ENCODE measurements around the gene KHDRBS2. TPM values are rescaled to one million over a fixed set of nuclear protein-coding genes. Genes with fewer than 3 reads are reported as not detected.

The KHDRBS2 gene
- total RNA-seq, 2 experiments from 2014 or later = not detected

DNA sequence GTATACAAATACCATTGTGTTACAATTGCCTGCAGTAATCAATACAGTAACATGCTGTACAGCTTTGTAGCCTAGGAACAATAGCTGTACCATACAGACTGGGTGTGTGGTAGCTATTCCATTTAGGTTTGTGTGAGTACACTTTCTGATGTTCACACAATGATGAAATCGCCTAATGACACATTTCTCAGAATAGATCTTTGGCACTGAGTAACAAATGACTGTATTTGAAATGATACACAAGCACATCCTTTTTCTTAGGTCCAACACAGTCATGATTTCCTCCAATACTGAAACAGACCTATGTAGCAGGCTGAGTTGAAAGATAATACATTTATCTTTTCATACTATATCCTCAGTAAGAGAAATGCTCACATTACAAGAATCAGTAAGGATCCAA lies 13.9 kb downstream of the KHDRBS2 start:
- POLR2A ChIA-PET = no interaction called here
- CTCF ChIA-PET = no interaction called here
- no peak for DNase-seq
- H3K27ac Mint-ChIP-seq = no peak overlapping the region
- no peak overlapping the region for H3K4me3 Mint-ChIP-seq
- no peaks in the 10 kb centered on the region for H3K4me1 Mint-ChIP-seq
- H3K9me3 Mint-ChIP-seq = no peaks in the 10 kb centered on the region
- no peaks in the 10 kb centered on the region for H3K27me3 Mint-ChIP-seq
- no peaks in the 10 kb centered on the region for H3K36me3 Mint-ChIP-seq (ENCODE audit: low read depth)

DNA sequence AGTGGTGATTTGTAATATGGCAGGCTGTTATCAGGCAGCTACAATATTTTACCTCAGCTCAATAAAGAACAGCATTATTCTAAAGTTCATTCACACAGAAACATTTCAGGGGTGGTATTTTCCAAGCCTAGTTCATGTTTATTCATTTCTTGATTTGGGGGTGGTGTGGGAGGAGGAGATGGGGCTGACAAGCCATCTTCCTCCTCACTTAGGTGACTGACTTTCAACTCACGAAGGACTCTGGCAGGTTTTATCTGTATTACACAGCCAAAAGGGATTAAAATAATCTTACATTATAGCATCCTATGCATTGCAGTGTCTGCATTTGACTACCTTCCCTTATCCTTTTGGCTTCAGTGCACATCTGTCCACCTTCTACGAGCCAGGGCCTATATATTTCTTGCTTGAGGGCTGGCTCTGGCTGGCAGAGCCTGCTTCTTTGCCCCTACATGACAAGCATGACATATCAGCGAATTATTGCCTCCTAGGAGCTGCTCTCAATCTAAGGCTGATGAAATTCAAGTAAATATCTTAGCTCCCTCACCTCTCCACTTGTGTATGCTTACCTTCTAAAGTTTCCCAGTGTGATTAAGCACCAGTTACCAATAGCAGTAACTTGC lies 20.0 kb downstream of the KHDRBS2 start:
- H3K4me1 Mint-ChIP-seq = no peaks in the 10 kb centered on the region
- H3K27me3 Mint-ChIP-seq = no peaks in the 10 kb centered on the region
- POLR2A ChIA-PET = no interaction called here
- no peaks in the 10 kb centered on the region for H3K36me3 Mint-ChIP-seq (ENCODE audit: low read depth)
- CTCF ChIA-PET = no interaction called here
- no peak overlapping the region for H3K27ac Mint-ChIP-seq
- no peak overlapping the region for H3K4me3 Mint-ChIP-seq
- DNase-seq = no peak
- no peaks in the 10 kb centered on the region for H3K9me3 Mint-ChIP-seq

DNA sequence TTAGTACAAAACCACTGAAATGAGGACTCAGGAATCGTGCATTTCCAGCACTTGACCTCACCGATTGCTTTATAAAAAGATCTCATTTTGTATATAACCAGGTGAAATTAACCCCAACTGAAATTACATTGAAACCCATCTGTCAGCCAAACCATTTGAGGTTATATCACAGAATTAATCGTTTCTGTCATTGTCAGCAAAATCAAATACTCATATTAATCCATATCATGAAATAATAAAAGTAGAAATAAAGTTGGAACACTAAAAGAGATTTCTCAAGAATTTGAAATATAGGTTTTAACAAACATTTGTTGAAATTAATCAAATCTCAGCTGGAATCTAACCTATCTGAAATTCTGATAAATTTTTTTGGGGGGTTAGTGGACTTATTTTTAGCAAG lies 23.7 kb downstream of the KHDRBS2 start:
- Mint-ChIP-seq H3K4me3 (no peak overlapping the region), H3K9me3 (no peaks in the 10 kb centered on the region), H3K27me3 (no peaks in the 10 kb centered on the region), H3K4me1 (no peaks in the 10 kb centered on the region), H3K27ac (no peak overlapping the region), H3K36me3 (ENCODE audit: low read depth) (no peaks in the 10 kb centered on the region)
- POLR2A ChIA-PET = no interaction called here
- DNase-seq = no peak
- CTCF ChIA-PET = no interaction called here

DNA sequence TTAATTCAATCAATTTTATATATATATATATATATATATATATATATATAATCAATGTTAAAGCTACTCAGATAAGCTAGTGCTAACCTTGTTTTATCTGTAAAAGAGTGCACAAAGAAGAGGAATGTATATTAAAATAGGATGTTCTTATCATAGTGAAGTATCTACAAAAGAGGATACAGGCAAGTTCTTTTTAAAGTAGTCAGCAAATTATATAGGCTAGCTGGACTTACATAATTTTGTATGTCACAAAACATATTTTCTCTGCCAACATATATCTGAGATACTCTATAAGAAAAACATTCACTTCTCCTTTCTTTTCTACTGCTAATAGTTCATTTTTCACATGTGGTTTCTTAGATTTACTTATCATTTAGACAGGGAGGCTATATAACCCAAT lies 39.9 kb downstream of the KHDRBS2 start:
- CTCF ChIA-PET = no interaction called here
- Mint-ChIP-seq H3K4me3 (no peak overlapping the region), H3K36me3 (ENCODE audit: low read depth) (no peaks in the 10 kb centered on the region), H3K27ac (no peak overlapping the region), H3K27me3 (no peaks in the 10 kb centered on the region), H3K9me3 (no peaks in the 10 kb centered on the region), H3K4me1 (no peaks in the 10 kb centered on the region)
- no peak for DNase-seq
- POLR2A ChIA-PET = no interaction called here

DNA sequence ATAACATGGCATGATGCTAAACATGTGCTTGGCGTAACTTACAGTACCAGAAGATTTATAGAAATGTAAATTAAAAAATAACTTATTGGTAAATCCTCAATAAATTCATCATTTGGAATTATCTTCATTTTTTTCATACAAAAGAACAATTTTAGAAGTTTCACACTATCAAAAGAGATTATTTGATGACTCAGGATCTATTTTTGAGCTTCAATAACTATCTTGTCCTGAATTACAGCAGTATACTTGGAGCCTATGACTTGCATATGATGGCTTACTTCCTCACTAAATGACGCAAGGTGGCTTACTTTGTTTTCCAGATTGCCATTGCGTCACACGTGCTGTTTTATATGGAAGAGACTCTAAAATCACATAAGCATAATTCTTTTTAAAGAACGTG lies 49.2 kb downstream of the KHDRBS2 start:
- CTCF ChIA-PET = no interaction called here
- Mint-ChIP-seq H3K27ac (no peak overlapping the region), H3K36me3 (ENCODE audit: low read depth) (no peaks in the 10 kb centered on the region), H3K4me1 (no peaks in the 10 kb centered on the region), H3K27me3 (no peaks in the 10 kb centered on the region), H3K4me3 (no peak overlapping the region), H3K9me3 (no peaks in the 10 kb centered on the region)
- DNase-seq = no peak
- POLR2A ChIA-PET = no interaction called here

DNA sequence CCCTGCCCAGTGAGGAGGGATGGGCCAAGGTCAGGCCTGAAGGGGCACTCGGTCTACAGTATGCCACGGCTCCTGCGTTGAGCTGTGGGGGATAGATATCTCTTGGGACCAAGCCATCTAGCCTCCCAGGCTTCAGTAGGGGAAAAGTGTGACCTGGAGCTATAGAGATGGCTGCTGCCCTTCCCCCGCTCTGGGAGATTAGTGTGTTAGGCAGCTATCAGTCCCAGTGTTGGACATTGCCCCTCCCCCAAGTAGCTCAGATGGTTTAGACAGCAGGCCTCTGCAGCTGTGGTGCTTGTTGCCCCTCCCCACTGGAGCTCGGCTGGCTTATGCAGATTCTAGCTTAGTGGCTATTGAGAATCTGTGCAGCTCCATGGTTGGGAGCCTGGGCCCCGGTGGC lies 56.8 kb downstream of the KHDRBS2 start:
- Mint-ChIP-seq H3K36me3 (ENCODE audit: low read depth) (no peaks in the 10 kb centered on the region), H3K4me1 (no peaks in the 10 kb centered on the region), H3K27ac (no peak overlapping the region), H3K9me3 (peaks cover 12% of the 10 kb centered on the region), H3K4me3 (no peak overlapping the region), H3K27me3 (no peaks in the 10 kb centered on the region)
- DNase-seq = no peak
- ChIA-PET POLR2A (no interaction called here), CTCF (no interaction called here)

DNA sequence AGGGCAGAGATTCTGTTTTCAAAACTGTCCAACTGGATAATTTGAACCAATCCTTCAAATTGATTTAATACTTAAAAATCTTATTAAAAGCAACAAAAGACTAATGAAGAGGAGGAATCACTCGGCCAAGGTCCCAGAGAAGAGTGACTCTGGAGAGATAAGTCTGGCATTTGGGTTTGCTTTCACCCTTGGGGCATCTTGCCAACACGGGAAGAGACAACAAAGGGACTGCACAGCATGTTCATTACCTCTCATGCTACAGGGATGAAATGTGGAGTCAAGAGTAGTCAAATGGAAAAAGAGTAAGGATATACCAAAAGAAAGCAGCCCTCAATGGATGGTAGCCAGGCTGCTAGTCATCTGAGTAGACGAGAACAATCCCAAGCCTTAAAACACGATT lies 68.2 kb downstream of the KHDRBS2 start:
- CTCF ChIA-PET = no interaction called here
- Mint-ChIP-seq H3K36me3 (ENCODE audit: low read depth) (no peaks in the 10 kb centered on the region), H3K4me3 (no peak overlapping the region), H3K4me1 (no peaks in the 10 kb centered on the region), H3K9me3 (peaks cover 4% of the 10 kb centered on the region), H3K27ac (no peak overlapping the region), H3K27me3 (no peaks in the 10 kb centered on the region)
- DNase-seq = no peak
- POLR2A ChIA-PET = no interaction called here

DNA sequence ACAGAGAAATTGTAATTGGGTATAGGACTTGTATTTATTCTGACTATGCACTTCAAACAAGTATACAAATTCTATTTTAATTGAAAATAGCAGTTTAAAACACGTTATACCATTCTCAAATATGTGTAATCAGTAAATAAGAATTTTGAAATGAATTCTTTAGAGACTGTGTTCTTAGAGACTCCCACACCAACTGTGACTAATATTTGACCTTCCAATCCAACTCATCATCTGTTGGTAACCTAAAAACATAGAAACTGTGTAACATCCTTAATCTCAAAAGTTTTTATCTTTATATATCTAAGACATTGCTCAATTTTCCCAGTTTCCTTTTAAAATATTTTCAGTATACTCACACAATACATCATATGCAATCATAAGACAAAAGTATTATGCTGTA lies 83.9 kb downstream of the KHDRBS2 start:
- Mint-ChIP-seq H3K9me3 (peaks cover 13% of the 10 kb centered on the region), H3K4me1 (no peaks in the 10 kb centered on the region), H3K36me3 (ENCODE audit: low read depth) (no peaks in the 10 kb centered on the region), H3K27ac (no peak overlapping the region), H3K4me3 (no peak overlapping the region), H3K27me3 (no peaks in the 10 kb centered on the region)
- ChIA-PET POLR2A (no interaction called here), CTCF (no interaction called here)
- no peak for DNase-seq

DNA sequence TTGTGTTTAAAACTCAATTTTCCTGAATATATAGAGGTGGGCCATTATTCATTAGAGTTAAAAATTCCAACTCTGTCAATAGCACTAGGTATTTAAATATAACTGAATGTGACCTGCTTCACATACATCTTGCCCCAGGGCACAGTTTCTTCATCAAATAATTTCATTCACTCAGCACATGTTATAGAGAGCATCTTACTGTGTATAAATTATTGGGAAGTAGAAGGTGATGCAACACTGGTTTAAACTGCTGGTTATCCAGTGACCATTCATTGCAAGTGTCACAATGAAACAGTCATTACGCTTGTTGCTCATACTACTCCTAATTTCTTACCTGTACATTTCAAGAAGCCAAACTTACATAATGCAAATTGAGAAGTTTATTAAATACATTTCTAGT lies 93.4 kb downstream of the KHDRBS2 start:
- no peak for DNase-seq
- H3K36me3 Mint-ChIP-seq (ENCODE audit: low read depth) = no peaks in the 10 kb centered on the region
- no peaks in the 10 kb centered on the region for H3K4me1 Mint-ChIP-seq
- no peaks in the 10 kb centered on the region for H3K27me3 Mint-ChIP-seq
- ChIA-PET CTCF (no interaction called here), POLR2A (no interaction called here)
- H3K9me3 Mint-ChIP-seq = peaks cover 8% of the 10 kb centered on the region
- no peak overlapping the region for H3K4me3 Mint-ChIP-seq
- H3K27ac Mint-ChIP-seq = no peak overlapping the region

DNA sequence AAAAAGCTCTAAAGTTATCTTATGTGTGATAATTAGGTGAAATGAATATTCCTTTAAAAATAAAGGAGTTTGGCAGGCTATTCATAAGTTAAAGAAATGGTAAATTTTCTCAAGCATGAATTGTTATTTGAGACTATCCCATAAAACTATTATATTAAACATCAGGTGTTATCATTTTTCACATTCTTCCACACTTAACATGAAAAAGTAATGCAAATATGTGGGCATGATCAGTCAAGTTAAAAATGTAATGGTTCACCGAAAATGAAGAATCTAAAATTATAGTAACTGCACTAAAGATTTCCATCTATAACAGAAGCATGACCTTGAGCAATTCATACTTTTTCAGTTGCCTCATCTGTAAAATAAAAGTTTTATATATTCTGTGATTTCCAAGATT lies 110.8 kb downstream of the KHDRBS2 start:
- no peaks in the 10 kb centered on the region for H3K27me3 Mint-ChIP-seq
- H3K27ac Mint-ChIP-seq = no peak overlapping the region
- H3K4me3 Mint-ChIP-seq = no peak overlapping the region
- peaks cover 10% of the 10 kb centered on the region for H3K9me3 Mint-ChIP-seq
- no peaks in the 10 kb centered on the region for H3K36me3 Mint-ChIP-seq (ENCODE audit: low read depth)
- no peak for DNase-seq
- CTCF ChIA-PET = no interaction called here
- H3K4me1 Mint-ChIP-seq = no peaks in the 10 kb centered on the region
- POLR2A ChIA-PET = no interaction called here

DNA sequence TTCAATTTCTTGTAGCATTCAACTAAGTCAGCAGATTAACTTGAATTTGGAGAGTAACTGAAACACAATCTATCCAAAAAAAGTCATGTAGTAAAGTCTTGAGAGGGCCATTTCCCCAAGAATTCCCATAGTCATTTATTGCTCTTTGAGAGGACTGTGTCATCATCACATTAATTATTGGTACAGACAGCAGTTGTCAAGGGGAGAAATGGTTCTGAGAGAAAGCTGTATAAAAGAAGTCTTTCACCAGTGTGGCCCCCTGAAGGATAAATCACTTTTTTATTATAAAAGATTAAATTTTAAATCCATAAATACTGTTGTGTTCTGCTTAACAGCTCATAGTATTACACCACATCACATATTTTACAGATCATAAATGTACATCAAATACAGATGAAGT lies 111.5 kb downstream of the KHDRBS2 start:
- no peak overlapping the region for H3K4me3 Mint-ChIP-seq
- CTCF ChIA-PET = no interaction called here

DNA sequence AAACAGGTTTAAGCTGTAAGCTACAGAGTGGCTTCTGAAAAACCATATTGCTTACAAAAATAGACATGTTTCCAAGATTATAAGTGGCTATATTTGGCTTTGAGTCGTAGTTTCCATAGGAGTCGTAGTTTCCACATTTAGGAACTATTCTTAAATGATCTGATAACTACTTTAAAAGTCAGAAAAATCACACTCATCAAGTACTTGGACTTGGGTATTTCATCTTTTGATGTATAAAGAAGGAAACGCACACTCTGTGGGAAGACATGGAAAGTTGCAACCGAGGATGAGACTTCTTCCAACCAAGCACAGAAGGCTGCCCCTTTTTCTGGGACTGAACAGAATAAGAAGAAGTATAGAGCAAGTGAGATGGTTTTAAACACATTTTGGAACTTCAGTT lies 118.3 kb downstream of the KHDRBS2 start:
- Mint-ChIP-seq H3K27ac (no peak overlapping the region), H3K9me3 (peaks cover 13% of the 10 kb centered on the region), H3K27me3 (no peaks in the 10 kb centered on the region), H3K4me1 (no peaks in the 10 kb centered on the region), H3K36me3 (ENCODE audit: low read depth) (no peaks in the 10 kb centered on the region), H3K4me3 (no peak overlapping the region)
- DNase-seq = no peak
- CTCF ChIA-PET = no interaction called here
- POLR2A ChIA-PET = no interaction called here

More for the DNA sequence above, 111.5 kb downstream of the KHDRBS2 start:
- H3K4me1 Mint-ChIP-seq = no peaks in the 10 kb centered on the region
- H3K27me3 Mint-ChIP-seq = no peaks in the 10 kb centered on the region
- no peak overlapping the region for H3K27ac Mint-ChIP-seq
- no peaks in the 10 kb centered on the region for H3K36me3 Mint-ChIP-seq (ENCODE audit: low read depth)
- POLR2A ChIA-PET = no interaction called here
- DNase-seq = no peak
- peaks cover 10% of the 10 kb centered on the region for H3K9me3 Mint-ChIP-seq

DNA sequence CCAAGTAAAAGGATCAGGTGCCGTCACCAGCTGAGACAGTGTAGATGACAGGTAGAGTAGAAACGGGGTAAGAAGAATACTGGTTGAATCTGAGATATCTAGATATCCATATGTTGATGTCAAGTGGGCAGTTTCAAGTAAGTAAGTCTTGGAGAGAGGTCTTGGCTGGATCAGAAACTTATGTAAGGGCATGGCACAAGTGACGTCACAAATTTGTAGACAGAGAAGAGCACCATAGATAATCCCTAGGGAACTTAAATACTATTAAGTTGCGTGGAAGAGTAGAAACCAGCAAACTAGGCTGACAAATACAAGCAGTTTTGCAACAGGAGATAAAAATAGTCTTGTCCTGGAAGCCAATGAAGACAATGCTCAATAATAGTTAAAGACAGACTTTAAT lies 123.2 kb downstream of the KHDRBS2 start:
- ChIA-PET CTCF (no interaction called here), POLR2A (no interaction called here)
- H3K4me1 Mint-ChIP-seq = no peaks in the 10 kb centered on the region
- H3K27me3 Mint-ChIP-seq = no peaks in the 10 kb centered on the region
- H3K27ac Mint-ChIP-seq = no peak overlapping the region
- H3K36me3 Mint-ChIP-seq (ENCODE audit: low read depth) = no peaks in the 10 kb centered on the region
- H3K9me3 Mint-ChIP-seq = peaks cover 9% of the 10 kb centered on the region
- no peak for DNase-seq
- no peak overlapping the region for H3K4me3 Mint-ChIP-seq

DNA sequence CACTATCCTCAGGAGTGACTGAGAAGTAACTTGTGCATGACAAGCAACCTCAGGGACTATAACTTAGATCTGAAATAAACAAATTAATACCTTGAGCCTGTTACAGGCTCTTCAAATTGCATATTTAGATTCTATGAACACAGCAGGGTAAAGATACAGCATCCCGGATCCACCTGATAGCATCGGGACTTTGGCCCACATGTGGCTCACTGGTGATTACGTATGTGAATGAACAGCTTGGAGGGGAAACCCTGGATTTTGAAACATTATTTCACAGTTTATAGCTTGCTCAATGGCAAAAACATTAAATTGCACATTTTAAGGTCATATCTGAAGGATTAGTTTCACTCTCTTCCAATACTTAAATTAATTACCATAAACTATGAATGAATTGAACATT lies 133.2 kb downstream of the KHDRBS2 start:
- POLR2A ChIA-PET = no interaction called here
- CTCF ChIA-PET = no interaction called here
- Mint-ChIP-seq H3K27me3 (no peaks in the 10 kb centered on the region), H3K9me3 (no peaks in the 10 kb centered on the region), H3K36me3 (ENCODE audit: low read depth) (no peaks in the 10 kb centered on the region), H3K4me3 (no peak overlapping the region), H3K4me1 (no peaks in the 10 kb centered on the region), H3K27ac (no peak overlapping the region)
- DNase-seq = no peak

All from activated CD4-positive, alpha-beta T cell treated with anti-CD3 and anti-CD28 coated beads, Interleukin-2, amount 10 ng/mL, durations not matched to agents 7 days and 5 days (primary cell).